Adrenal gland (tissue), 12 donors: ENCODE measurements around the gene TTLL5. TPM values are rescaled to one million over a fixed set of nuclear protein-coding genes. Genes with fewer than 3 reads are reported as not detected.

Experiments
- DNase-seq, 7 donors: peaks; one replicate each; pipeline ENCODE4 v3.0.0-alpha.2; 2019 to 2020
- H3K27ac ChIP-seq, 5 donors: fragments of 200-600 bp; sonication (generic) in 4 of 5; 1 replicate in 3 of 5; 2 replicates in 2 of 5; pipeline versions ENCODE4 v1.5.1 to v1.8.0; 2016 to 2020; ENCODE audit warnings: mild to moderate bottlenecking in 1 of 5
- H3K27me3 ChIP-seq: fragments of 200-600 bp; 2 replicates; pipeline ENCODE4 v1.8.0; 2021
- H3K36me3 ChIP-seq, 2 donors: fragments of 200-600 bp; replicated peaks in 1 of 2; 1 replicate in 1 of 2; 2 replicates in 1 of 2; pipeline versions ENCODE4 v1.5.1 to v1.8.0; 2018 to 2022
- H3K4me1 ChIP-seq, 2 donors: fragments of 200-600 bp; replicated peaks in 1 of 2; 1 replicate in 1 of 2; 2 replicates in 1 of 2; pipeline versions ENCODE4 v1.5.1 to v1.8.0; 2018 to 2021
- H3K4me3 ChIP-seq, 4 donors: fragments of 200-600 bp; sonication (generic) in 3 of 4; one replicate each; pipeline ENCODE4 v1.5.1; 2016 to 2018
- H3K9me3 ChIP-seq, 3 donors: fragments of 200-600 bp; sonication (generic) in 1 of 3; replicated peaks in 1 of 3; 1 replicate in 2 of 3; 2 replicates in 1 of 3; pipeline versions ENCODE4 v1.5.1 to v1.8.0; 2016 to 2021
- POLR2A ChIP-seq, 2 donors: fragments of 450-650 bp; IDR thresholded peaks; one replicate each; pipeline ENCODE4 v1.6.1; 2017; ENCODE audit warnings: antibody characterized with exemption in 2 of 2, mild to moderate bottlenecking in 2 of 2, moderate library complexity in 1 of 2
- WGBS, 4 donors: extraction: QIAGEN DNeasy Blood & Tissue Kit in 2 of 4; methylation state at CpG; one replicate each; pipeline versions ENCODE4 v1.1.5 to v1.1.7; 2013 to 2017; 5-methylcytosine and 5-hydroxymethylcytosine counted together
- intact Hi-C, 2 donors: fragments of 100-400 bp; cut with DNase I; formaldehyde crosslinking; loops; one replicate each; pipeline versions ENCODE4 v1.14.1 to v1.15.0; 2022 to 2023
- polyA plus RNA-seq, 3 donors: library from polyadenylated mRNA; stranded (reverse); fragments of 200-250 nt in 2 of 3; fragments of 350-450 nt in 1 of 3; fragmentation: Illumina TruSeq in 1 of 3; extraction: RNeasy Lipid Tissue Mini Kit (QIAGEN cat#74804) in 1 of 3; gene quantifications; one replicate each; pipeline ENCODE4 v1.2.3, GENCODE V29; 2013 to 2014
- total RNA-seq, 9 donors: library from RNA; depleted of rRNA in 4 of 9; stranded (reverse); fragments of >200 nt in 4 of 9; fragments of 120-200 nt in 1 of 9; fragmentation: NEBNext Ultra II Directional in 1 of 9; extraction: Animal tissue kit (Norgen Biotek cat#: 25700) in 1 of 9; gene quantifications; one replicate each; pipeline versions ENCODE4 v1.1.0 to v1.2.4, GENCODE V29; 2013 to 2023
- TF ChIP-seq, protein P1 (sequence below), 6 experiments: fragments of 450-650 bp in 4 of 6; fragments of 200-600 bp in 2 of 6; sonication (generic) in 1 of 6; IDR thresholded peaks; 1 replicate in 5 of 6; 2 replicates in 1 of 6; pipeline versions ENCODE4 v1.5.1 to v1.8.0; 2016 to 2021; ENCODE audit warnings: antibody characterized with exemption in 6 of 6, mild to moderate bottlenecking in 2 of 6, moderate library complexity in 1 of 6
- donor health status: healthy with polysubstance abuse.
- donor health status: Bipolar disorder and iron deficiency.
- donor health status: DM: yes; HTN: yes; CAD: no.
- donor health status: DM: no; HTN: no; CAD: no.
- donor health status: DM: no; HTN: no; CAD: no.
- donor health status: DM: yes; HTN: yes; CAD: no.

TTLL5 gene
- total and polyA plus RNA-seq, 12 donors = 12.7 to 34.0 (median 24.1) TPM

DNA sequence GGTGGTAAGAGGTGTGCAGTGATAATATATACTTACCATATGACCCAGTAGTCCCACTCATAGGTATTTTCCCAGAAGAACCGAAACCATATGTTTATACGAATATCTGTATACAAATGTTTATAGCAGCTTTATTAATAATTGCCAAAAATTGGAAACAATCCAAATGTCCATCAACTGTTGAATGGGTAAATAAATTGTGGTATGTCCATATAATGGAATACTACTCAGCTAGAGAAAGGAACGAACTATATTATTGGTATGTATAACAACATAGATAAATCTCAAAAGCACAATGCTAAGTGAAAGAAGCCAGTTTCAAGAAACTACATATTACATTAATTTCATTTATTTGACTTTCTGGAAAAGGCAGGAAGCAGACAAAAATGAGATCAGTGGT lies 66.1 kb downstream of the TTLL5 start:
- WGBS, 4 donors = 96 to 99% (median 99%) methylated on average over 3 of the region's 3 CpGs
- intact Hi-C loops = no loop called here
- DNase-seq = no peak

DNA sequence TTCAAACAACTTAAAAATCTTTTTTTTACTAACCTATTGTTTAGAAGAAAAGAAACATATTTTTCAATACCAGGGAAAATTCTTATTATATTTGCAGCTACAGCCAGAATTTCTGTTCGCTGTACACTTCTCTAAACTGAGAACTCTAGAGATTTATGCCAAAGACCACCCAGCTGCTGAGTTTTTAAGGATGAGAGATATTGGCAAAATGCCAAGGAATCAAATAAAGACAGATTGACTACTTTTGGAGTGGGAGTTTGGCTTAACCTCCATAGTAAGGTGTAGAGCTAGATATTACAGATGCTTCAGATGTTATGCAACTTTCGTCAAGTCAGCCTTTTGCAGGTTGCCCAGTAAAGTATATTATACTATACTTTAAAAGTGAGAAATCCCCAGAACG lies 71.8 kb downstream of the TTLL5 start:
- Histone ChIP-seq H3K36me3 (no peaks in the 10 kb centered on the region), H3K27ac (no peak overlapping the region), H3K4me3 (no peak overlapping the region), H3K4me1 (no peaks in the 10 kb centered on the region), H3K9me3 (no peaks in the 10 kb centered on the region), H3K27me3 (no peaks in the 10 kb centered on the region)
- WGBS, 4 donors = 95 to 97% (median 96%) methylated on average over 3 of the region's 3 CpGs
- no peak for DNase-seq
- no peak for TF ChIP-seq POLR2A (IDR thresholded peaks at IDR 0.05)
- TF ChIP-seq, protein P1, sequence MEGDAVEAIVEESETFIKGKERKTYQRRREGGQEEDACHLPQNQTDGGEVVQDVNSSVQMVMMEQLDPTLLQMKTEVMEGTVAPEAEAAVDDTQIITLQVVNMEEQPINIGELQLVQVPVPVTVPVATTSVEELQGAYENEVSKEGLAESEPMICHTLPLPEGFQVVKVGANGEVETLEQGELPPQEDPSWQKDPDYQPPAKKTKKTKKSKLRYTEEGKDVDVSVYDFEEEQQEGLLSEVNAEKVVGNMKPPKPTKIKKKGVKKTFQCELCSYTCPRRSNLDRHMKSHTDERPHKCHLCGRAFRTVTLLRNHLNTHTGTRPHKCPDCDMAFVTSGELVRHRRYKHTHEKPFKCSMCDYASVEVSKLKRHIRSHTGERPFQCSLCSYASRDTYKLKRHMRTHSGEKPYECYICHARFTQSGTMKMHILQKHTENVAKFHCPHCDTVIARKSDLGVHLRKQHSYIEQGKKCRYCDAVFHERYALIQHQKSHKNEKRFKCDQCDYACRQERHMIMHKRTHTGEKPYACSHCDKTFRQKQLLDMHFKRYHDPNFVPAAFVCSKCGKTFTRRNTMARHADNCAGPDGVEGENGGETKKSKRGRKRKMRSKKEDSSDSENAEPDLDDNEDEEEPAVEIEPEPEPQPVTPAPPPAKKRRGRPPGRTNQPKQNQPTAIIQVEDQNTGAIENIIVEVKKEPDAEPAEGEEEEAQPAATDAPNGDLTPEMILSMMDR (IDR thresholded peaks at IDR 0.05) = no peak
- intact Hi-C loops = no loop called here

More for the DNA sequence above, 66.1 kb downstream of the TTLL5 start:
- H3K9me3 ChIP-seq = no peaks in the 10 kb centered on the region
- H3K4me3 ChIP-seq = no peak overlapping the region
- TF ChIP-seq POLR2A (IDR thresholded peaks at IDR 0.05) = no peak
- TF ChIP-seq, protein P1 (IDR thresholded peaks at IDR 0.05) = no peak
- peaks cover 0 to 6% of the 10 kb centered on the region in 2 donors for H3K4me1 ChIP-seq
- H3K36me3 ChIP-seq = no peaks in the 10 kb centered on the region
- no peaks in the 10 kb centered on the region for H3K27me3 ChIP-seq
- H3K27ac ChIP-seq = no peak overlapping the region

DNA sequence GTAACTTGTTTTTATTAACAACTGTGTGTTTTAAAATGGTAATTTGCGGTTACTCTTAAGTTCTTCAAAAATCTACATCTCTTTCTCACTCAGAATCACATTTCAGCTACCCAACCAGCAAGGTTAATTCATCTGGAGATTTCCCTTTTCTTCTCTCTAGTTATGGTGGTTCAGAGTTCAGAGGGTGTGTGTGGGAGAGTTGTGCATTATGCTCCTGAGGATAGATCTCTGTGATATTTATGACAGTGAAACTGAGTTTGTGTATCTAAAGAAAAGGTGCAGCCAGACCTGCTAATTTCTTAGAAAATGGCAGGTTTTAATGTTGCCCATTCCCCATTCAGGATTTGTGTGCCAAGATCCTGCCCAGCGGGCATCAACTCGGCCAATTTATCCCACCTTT lies 73.8 kb downstream of the TTLL5 start:
- intact Hi-C loops = no loop called here
- DNase-seq = no peak
- no peak overlapping the region for H3K27ac ChIP-seq
- H3K36me3 ChIP-seq = no peaks in the 10 kb centered on the region
- TF ChIP-seq POLR2A (IDR thresholded peaks at IDR 0.05) = no peak
- TF ChIP-seq, protein P1 (IDR thresholded peaks at IDR 0.05) = no peak
- no peaks in the 10 kb centered on the region for H3K27me3 ChIP-seq
- 65 to 76% (median 66%) methylated on average over 3 of the region's 3 CpGs for WGBS, 4 donors
- no peak overlapping the region for H3K4me3 ChIP-seq
- no peaks in the 10 kb centered on the region for H3K4me1 ChIP-seq
- no peaks in the 10 kb centered on the region for H3K9me3 ChIP-seq

DNA sequence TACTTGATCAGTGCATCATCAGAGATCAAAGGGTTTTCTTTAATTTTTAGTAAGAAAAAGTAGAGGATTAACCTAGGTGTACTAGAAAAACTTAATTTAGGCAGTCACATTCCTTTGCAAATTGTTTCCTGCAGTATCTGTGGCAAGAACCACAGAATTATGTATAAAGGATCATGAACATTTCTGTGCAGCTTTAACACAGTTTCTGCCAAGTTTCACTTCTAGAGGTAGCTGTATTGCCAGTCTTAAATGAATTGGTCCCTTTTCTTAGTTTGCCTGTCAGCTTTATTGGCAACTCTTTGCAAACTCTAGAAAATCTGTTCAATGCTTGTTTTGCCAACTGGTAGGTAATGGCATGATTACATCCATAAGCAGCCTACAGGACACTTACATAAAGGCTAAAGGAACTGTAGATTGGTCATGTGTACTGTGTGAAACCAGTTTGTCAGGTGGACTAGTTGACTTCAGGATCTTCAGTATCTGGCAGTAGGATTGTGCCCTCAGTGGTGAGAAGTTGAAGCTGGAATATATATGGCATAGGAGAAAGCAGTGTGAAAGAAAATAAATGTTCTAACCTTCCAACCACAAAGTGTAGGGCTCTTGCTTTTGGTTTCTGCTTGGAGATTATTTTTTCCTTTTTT lies 75.9 kb downstream of the TTLL5 start:
- no peak for DNase-seq
- H3K27me3 ChIP-seq = no peaks in the 10 kb centered on the region
- H3K36me3 ChIP-seq = no peaks in the 10 kb centered on the region
- H3K9me3 ChIP-seq = no peaks in the 10 kb centered on the region
- no peak overlapping the region for H3K27ac ChIP-seq
- TF ChIP-seq POLR2A (IDR thresholded peaks at IDR 0.05) = no peak
- TF ChIP-seq, protein P1 (IDR thresholded peaks at IDR 0.05) = no peak
- no peak overlapping the region for H3K4me3 ChIP-seq
- no peaks in the 10 kb centered on the region for H3K4me1 ChIP-seq
- intact Hi-C loops = no loop called here
